RWPE1 (cell line): Measurements from ENCODE around the gene YES1.

ENCODE experiments used
- CTCF ChIA-PET: fragments of 350-600 bp; sonication (Branson Sonifier 250); formaldehyde crosslinking; extraction: SDS; loops from one replicate; lab custom pipeline; 2021; lab: Yijun Ruan, JAX
- POLR2A ChIA-PET: fragments of 400-600 bp; formaldehyde crosslinking; extraction: SDS; loops from one replicate; lab custom pipeline; 2020; ENCODE audit warnings: antibody characterized with exemption; ENCODE audit not compliant: low non-redundant PET; lab: Yijun Ruan, JAX
- DNase-seq: peaks from one replicate; pipeline ENCODE4 v3.0.0; 2012; ENCODE audit warnings: low spot score
- H3K27ac ChIP-seq: fragments of 450-650 bp; 2 replicates; pipeline ENCODE4 v1.5.1; 2017
- TF ChIP-seq, protein P1 (sequence below): fragments of 450-650 bp; conservative IDR thresholded peaks from 2 replicates; pipeline ENCODE4 v1.5.1; 2017; ENCODE audit warnings: low read depth, mild to moderate bottlenecking

Gene YES1

DNA sequence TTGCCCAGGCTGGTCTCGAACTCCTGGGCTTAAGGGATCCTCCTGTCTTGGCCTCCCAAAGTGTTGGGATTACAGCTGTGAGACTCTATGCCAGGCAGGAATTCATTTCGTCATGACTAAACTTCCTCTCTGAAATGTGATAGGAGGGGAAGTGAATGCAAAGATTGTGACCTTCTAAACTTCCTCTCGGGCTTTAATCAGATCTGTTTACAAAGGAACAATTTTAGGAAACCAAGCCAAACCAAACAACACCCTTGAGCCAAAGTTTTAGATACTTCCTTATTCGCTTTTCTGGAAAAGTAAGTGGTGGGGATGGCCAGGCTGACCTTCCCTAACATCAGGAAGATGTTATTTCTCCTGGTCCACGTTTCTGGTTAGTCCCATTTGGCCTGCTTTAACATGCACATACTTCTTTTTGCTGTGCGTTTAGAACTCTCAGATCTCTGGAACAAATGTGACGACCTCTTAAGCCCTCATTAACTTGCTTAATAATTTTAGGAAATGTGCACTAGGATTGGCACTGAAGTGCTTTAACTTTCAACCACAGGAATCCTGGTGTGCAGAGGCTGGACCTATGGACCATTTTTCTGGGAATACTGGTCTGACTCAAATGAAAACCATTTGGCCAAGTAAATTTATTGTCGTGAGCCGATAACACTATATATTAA, 33.2 kb upstream of the YES1 start:
- TF ChIP-seq, protein P1, sequence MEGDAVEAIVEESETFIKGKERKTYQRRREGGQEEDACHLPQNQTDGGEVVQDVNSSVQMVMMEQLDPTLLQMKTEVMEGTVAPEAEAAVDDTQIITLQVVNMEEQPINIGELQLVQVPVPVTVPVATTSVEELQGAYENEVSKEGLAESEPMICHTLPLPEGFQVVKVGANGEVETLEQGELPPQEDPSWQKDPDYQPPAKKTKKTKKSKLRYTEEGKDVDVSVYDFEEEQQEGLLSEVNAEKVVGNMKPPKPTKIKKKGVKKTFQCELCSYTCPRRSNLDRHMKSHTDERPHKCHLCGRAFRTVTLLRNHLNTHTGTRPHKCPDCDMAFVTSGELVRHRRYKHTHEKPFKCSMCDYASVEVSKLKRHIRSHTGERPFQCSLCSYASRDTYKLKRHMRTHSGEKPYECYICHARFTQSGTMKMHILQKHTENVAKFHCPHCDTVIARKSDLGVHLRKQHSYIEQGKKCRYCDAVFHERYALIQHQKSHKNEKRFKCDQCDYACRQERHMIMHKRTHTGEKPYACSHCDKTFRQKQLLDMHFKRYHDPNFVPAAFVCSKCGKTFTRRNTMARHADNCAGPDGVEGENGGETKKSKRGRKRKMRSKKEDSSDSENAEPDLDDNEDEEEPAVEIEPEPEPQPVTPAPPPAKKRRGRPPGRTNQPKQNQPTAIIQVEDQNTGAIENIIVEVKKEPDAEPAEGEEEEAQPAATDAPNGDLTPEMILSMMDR, result no peak
- ChIA-PET CTCF (interaction anchor here (0.7 kb wide), 1 partner anchor 9 kb away, joined by 3 read pairs; no protein-coding TSS in a partner anchor), POLR2A (no interaction called here)
- DNase-seq, result peak; percentile 36
- no peak overlapping the region for H3K27ac ChIP-seq

DNA sequence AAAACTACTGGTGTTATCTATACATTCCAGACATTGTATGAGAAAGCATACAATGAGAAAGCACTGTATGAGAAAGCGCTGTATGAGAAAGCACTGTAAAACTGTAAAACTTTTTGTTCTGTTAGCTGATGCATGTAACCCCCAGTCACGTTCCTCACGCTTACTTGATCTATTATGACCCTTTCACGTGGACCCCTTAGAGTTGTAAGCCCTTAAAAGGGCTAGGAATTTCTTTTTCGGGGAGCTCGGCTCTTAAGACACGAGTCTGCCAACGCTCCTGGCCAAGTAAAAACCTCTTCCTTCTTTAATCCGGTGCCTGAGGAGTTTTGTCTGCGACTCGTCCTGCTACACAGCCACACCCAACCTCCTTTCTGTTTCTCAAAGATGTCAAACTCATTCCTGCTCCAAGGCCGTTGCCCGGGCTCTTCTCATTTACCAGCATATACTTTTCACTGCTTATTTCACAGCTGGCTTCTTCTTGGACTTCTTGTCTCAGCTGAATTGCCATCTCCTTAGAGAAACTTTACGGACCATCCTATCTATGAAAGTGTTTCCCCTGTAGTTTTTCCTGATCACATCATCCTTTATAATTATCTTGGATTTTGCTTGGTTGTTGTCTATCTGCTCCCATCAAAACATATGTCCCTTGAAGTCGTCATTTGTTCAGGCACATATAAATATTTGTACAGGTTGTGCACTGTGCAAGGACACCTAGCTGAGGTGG, 29.8 kb upstream of the YES1 start:
- TF ChIP-seq, protein P1, result no peak
- H3K27ac ChIP-seq, result no peak overlapping the region
- no peak for DNase-seq
- ChIA-PET POLR2A (no interaction called here), CTCF (interaction anchor here (0.6 to 1.0 kb wide), 3 partner anchors 127 to 1778 kb away, joined by 3 to 5 read pairs (median 4); no protein-coding TSS in a partner anchor)

DNA sequence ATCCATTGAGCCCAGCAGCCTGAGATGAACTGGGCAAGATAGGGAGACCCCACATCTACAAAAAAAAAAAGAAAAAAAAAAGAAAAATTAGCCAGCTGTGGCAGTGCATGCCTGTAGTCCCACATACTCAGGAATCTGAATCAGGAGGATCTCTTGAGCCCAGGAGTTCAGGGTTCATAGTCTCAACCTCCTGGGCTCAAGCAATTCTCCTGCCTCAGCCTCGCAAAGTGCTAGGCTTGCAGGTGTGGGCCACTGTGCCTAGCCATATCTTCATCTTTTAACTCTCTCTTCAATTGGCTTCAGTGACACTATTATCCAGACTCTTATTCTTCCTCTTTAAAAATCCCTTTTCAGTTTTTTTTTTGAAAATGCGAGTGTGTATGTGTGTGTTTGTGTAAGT, 28.5 kb upstream of the YES1 start:
- TF ChIP-seq, protein P1, result no peak
- ChIA-PET POLR2A (no interaction called here), CTCF (interaction anchor here (0.6 to 2.1 kb wide), 3 partner anchors 30 to 848 kb away, joined by 3 to 5 read pairs (median 5); no protein-coding TSS in a partner anchor)
- no peak overlapping the region for H3K27ac ChIP-seq
- DNase-seq, result no peak

DNA sequence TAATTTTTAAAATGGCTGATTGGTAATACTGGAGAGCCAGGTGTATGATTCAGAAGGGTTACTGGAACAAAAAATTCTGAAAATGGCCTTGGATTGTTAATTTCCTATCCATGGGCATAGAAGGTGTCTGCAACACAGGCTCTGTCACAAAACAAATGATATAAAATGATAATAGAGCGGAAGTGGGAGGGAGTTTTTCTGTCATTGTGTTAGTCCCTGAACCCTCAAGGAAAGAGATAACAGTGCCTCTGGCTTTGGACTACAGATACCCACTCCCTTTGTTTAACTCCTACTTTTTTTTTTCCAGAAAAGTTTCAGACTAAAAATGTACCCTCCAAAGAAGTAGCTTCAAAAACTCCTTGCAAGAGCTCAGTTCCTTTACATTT, 28.0 kb upstream of the YES1 start:
- no peak for DNase-seq
- ChIA-PET POLR2A (no interaction called here), CTCF (interaction anchor here (0.6 to 2.1 kb wide), 10 partner anchors 14 to 848 kb away, joined by 3 to 20 read pairs (median 4); partner anchors contain the start of gene CETN1)
- TF ChIP-seq, protein P1, result no peak
- H3K27ac ChIP-seq, result no peak overlapping the region

DNA sequence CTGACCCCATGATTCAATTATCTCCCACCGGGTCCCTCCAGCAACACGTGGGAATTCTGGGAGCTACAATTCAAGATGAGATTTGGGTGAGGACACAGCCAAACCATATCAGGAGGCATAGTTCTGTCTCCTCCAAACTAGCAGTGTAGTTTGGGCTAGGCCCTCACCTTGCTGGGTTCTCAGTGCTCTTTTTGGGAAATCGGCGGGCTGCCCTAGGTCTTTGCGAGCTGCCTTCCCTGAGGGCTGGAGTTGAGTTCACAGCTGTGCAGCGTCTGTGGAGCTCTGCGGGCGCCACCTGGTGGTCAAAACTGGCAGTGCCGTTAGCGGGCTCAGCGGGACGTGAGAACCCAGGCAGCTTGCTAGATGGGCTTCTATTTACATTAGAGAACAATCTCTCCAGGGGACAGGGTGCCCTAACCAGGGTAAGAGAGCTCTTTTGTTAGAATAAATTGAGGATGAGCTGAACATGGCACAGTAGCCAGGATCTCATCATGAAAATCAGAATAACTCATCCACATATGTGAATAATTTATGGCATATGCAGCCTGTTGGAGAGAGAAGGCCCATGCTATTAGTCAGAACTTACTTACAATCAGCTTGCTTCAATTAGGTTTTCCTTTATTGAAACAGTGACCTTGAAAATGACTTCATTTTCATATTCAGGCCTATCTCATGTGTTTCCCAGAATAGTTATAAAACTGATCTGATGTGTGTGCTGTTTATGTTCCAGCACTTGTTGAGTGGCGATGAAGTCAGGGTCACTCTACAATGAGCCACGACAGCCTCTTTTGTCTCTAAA, 27.4 kb upstream of the YES1 start:
- DNase-seq, result peak; percentile 86
- H3K27ac ChIP-seq, result no peak overlapping the region
- CTCF ChIA-PET, result interaction anchor here (0.5 to 2.1 kb wide), 16 partner anchors 9 to 1650 kb away, joined by 3 to 20 read pairs (median 4); partner anchors contain the start of genes CETN1 and ENOSF1
- TF ChIP-seq, protein P1, result peak; percentile 97
- POLR2A ChIA-PET, result no interaction called here

DNA sequence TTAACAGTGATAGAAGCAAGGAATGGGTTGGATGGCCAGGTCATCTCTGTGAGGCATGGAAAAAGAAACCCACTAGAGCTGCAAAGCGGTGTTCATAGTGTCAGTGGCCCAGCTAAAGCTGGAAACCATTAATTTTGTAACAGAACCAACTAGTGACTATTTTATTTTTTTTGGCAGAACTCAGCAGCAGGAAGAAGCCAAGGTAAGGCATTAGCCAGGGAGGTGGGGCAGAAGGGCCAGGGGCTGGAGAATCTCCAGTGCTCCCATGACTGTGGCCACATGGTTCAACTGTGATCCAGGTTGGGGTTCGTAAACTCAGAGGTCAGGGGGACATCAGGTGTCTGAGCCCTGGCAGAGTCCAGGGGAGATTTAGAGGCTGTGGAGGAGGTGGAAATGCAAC, 25.9 kb upstream of the YES1 start:
- no peak overlapping the region for H3K27ac ChIP-seq
- ChIA-PET CTCF (interaction anchor here (0.7 kb wide), 1 partner anchor 213 kb away, joined by 3 read pairs; no protein-coding TSS in a partner anchor), POLR2A (no interaction called here)
- no peak for DNase-seq
- TF ChIP-seq, protein P1, result no peak
